GM23338 (cell line): Measurements from ENCODE around the gene KAZN. TPM values are rescaled to one million over a fixed set of nuclear protein-coding genes. Genes with fewer than 3 reads are reported as not detected.
"Not testable (repeated sequence)": the region's sequence is repeated elsewhere in the genome, so short reads cannot be mapped to it uniquely, and the experiment has no call there.

Source experiments
- ATAC-seq: fragments of 200-7000 bp; cut with Tn5 transposase; 3 replicates; pipeline ENCODE4 v1.9.1; 2020
- DNase-seq: peaks from one replicate; pipeline ENCODE4 v3.0.0-alpha.2; 2015; ENCODE audit warnings: low spot score
- H2AFZ ChIP-seq: fragments of 200-600 bp; sonication (generic); 2 replicates; pipeline ENCODE4 v1.8.0; 2016; ENCODE audit warnings: antibody characterized with exemption, mild to moderate bottlenecking, moderate library complexity
- H3F3A ChIP-seq: fragments of 200-600 bp; sonication (generic); replicated peaks from 2 replicates; pipeline ENCODE4 v1.8.0; 2017; ENCODE audit warnings: antibody characterized with exemption, mixed run types, low read depth
- H3K27ac ChIP-seq: fragments of 200-600 bp; sonication (generic); 2 replicates; pipeline ENCODE4 v1.6.1; 2016; ENCODE audit warnings: low read depth
- H3K27me3 ChIP-seq: fragments of 200-600 bp; sonication (generic); 2 replicates; pipeline ENCODE4 v1.8.0; 2016; ENCODE audit warnings: mild to moderate bottlenecking, mixed run types, moderate library complexity; ENCODE audit not compliant: insufficient read depth
- H3K36me3 ChIP-seq: fragments of 200-600 bp; sonication (generic); 2 replicates; pipeline ENCODE4 v1.8.0; 2016; ENCODE audit warnings: mild to moderate bottlenecking; ENCODE audit not compliant: insufficient read depth
- H3K4me1 ChIP-seq: fragments of 200-600 bp; sonication (generic); 2 replicates; pipeline ENCODE4 v1.8.0; 2016; ENCODE audit warnings: mild to moderate bottlenecking, moderate library complexity; ENCODE audit not compliant: insufficient read depth
- H3K4me2 ChIP-seq: fragments of 200-600 bp; sonication (generic); 2 replicates; pipeline ENCODE4 v1.7.1; 2017; ENCODE audit warnings: mixed run types
- H3K4me3 ChIP-seq: fragments of 200-600 bp; sonication (generic); 2 replicates; pipeline ENCODE4 v1.6.1; 2016; ENCODE audit warnings: mixed run types
- H3K79me2 ChIP-seq: fragments of 200-600 bp; sonication (generic); replicated peaks from 2 replicates; pipeline ENCODE4 v1.8.0; 2017; ENCODE audit warnings: mild to moderate bottlenecking; ENCODE audit not compliant: insufficient read depth
- H3K9me2 ChIP-seq: fragments of 200-600 bp; sonication (generic); 2 replicates; pipeline ENCODE4 v1.8.0; 2017; ENCODE audit not compliant: insufficient read depth
- H4K20me1 ChIP-seq: fragments of 200-600 bp; sonication (generic); replicated peaks from 2 replicates; pipeline ENCODE4 v1.8.0; 2017; ENCODE audit warnings: mild to moderate bottlenecking; ENCODE audit not compliant: insufficient read depth
- H3K27ac Mint-ChIP-seq: 2 replicates; pipeline ENCODE4 v1.8.0; 2020; ENCODE audit warnings: inconsistent platforms, mild to moderate bottlenecking, moderate library complexity, mixed read lengths
- H3K27me3 Mint-ChIP-seq: 3 replicates; pipeline ENCODE4 v1.8.0; 2022; ENCODE audit warnings: low read depth, mild to moderate bottlenecking, moderate library complexity, mixed read lengths, inconsistent platforms; ENCODE audit not compliant: insufficient read depth, poor library complexity
- H3K36me3 Mint-ChIP-seq: 3 replicates; pipeline ENCODE4 v1.8.0; 2021; ENCODE audit warnings: low read depth, mild to moderate bottlenecking, inconsistent platforms, moderate library complexity, mixed read lengths
- H3K4me1 Mint-ChIP-seq: 3 replicates; pipeline ENCODE4 v1.8.0; 2020; ENCODE audit warnings: mild to moderate bottlenecking, inconsistent platforms, mixed read lengths
- H3K4me3 Mint-ChIP-seq: 3 replicates; pipeline ENCODE4 v1.8.0; 2021; ENCODE audit warnings: moderate library complexity, mild to moderate bottlenecking, inconsistent platforms, mixed read lengths
- H3K9me3 Mint-ChIP-seq: 3 replicates; pipeline ENCODE4 v1.8.0; 2020; ENCODE audit warnings: moderate library complexity, mild to moderate bottlenecking, inconsistent platforms, mixed read lengths
- CREB1 ChIP-seq: fragments of 250-450 bp; sonication (Bioruptor Pico); IDR thresholded peaks from 2 replicates; pipeline ENCODE4 v1.5.0; 2020; ENCODE audit warnings: low read depth, mild to moderate bottlenecking, moderate library complexity
- EZH2 ChIP-seq: fragments of 200-600 bp; sonication (generic); IDR thresholded peaks from one replicate; pipeline ENCODE4 v1.8.0; 2017; ENCODE audit warnings: antibody characterized with exemption, mild to moderate bottlenecking, low read depth; ENCODE audit not compliant: unreplicated experiment
- EZH2phosphoT487 ChIP-seq: fragments of 200-600 bp; sonication (generic); IDR thresholded peaks from one replicate; pipeline ENCODE4 v1.8.1; 2018; ENCODE audit warnings: antibody characterized with exemption; ENCODE audit not compliant: unreplicated experiment
- JUNB ChIP-seq: IDR thresholded peaks from one replicate; pipeline ENCODE4 v1.6.1; 2016; ENCODE audit warnings: antibody characterized with exemption; ENCODE audit not compliant: unreplicated experiment
- NANOG ChIP-seq: IDR thresholded peaks from 2 replicates; pipeline ENCODE4 v1.6.1; 2016; ENCODE audit warnings: antibody characterized with exemption, borderline replicate concordance
- POLR2AphosphoS5 ChIP-seq: IDR thresholded peaks from 2 replicates; pipeline ENCODE4 v1.6.1; 2016; ENCODE audit warnings: antibody characterized with exemption, low read depth
- STAT1 ChIP-seq: IDR thresholded peaks from one replicate; pipeline ENCODE4 v1.6.1; 2016; ENCODE audit warnings: antibody characterized with exemption; ENCODE audit not compliant: unreplicated experiment
- ZNF114 ChIP-seq: fragments of 250-450 bp; sonication (Bioruptor Pico); IDR thresholded peaks from 2 replicates; pipeline ENCODE4 v1.5.0; 2020; ENCODE audit warnings: mild to moderate bottlenecking, moderate library complexity
- ZNF331 ChIP-seq: fragments of 250-450 bp; sonication (Bioruptor Pico); IDR thresholded peaks from 2 replicates; pipeline ENCODE4 v1.5.0; 2020; ENCODE audit warnings: low read depth, mild to moderate bottlenecking, moderate library complexity
- polyA plus RNA-seq: library from polyadenylated mRNA; unstranded; fragments of >200 nt; fragmentation: Nextera tagmentation; extraction: Ambion mirVana; gene quantifications from 2 replicates; pipeline ENCODE4 v1.2.1, GENCODE V29; 2016
- total RNA-seq: library from RNA; depleted of rRNA; stranded (reverse); fragments of >200 nt; shearing (Covaris generic); gene quantifications from 2 replicates; pipeline ENCODE4 v1.2.3, GENCODE V29; 2014
- TF ChIP-seq, protein P1 (sequence below), 2 experiments: fragments of 200-600 bp in 1 of 2; sonication (generic) in 1 of 2; conservative IDR thresholded peaks; 2 replicates each; pipeline versions ENCODE4 v1.5.1 to v1.6.1; 2016 to 2017; ENCODE audit warnings: antibody characterized with exemption in 2 of 2, low read depth in 2 of 2, mild to moderate bottlenecking in 2 of 2, moderate library complexity in 1 of 2
- TF ChIP-seq, protein P2 (sequence below): IDR thresholded peaks from one replicate; pipeline ENCODE4 v1.6.1; 2018; ENCODE audit warnings: antibody characterized with exemption; ENCODE audit not compliant: unreplicated experiment
- TF ChIP-seq, protein P3 (sequence below): IDR thresholded peaks from 2 replicates; pipeline ENCODE4 v1.6.1; 2016; ENCODE audit warnings: antibody characterized with exemption

The KAZN gene
- total and polyA plus RNA-seq, 2 experiments from 2014 or later, result 9.9 to 15.0 TPM

DNA sequence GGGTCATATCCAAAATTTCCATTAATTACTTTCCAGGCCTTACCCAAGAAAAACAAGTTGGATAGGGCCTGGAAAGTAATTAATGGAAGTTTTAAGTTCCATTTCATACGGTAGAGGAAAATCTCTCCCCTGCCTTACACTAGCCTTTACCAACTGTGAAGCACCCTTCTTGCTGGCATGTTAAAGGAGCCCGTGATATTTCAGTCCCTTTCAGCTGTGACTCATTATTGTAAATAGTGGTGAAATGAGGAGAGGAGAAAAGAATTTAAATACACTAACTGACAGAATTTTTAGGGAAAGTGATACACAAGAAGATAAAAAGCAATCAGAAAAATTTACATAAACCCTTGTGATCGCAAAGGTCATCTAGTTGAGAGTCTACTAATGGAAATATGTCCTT is 20.3 kb upstream of the KAZN start:
- Histone ChIP-seq H4K20me1 (no peaks in the 10 kb centered on the region), H3K4me1 (no peaks in the 10 kb centered on the region), H3K9me2 (0 out of 2 replicates have a peak, but pooled peaks cover 6% of the 10 kb centered on the region), H3K27ac (no peak overlapping the region), H3K79me2 (no peaks in the 10 kb centered on the region), H3K36me3 (no peaks in the 10 kb centered on the region), H3K4me3 (no peak overlapping the region), H2AFZ (no peak overlapping the region), H3K27me3 (no peaks in the 10 kb centered on the region), H3K4me2 (no peak overlapping the region), H3F3A (no peaks in the 10 kb centered on the region)
- DNase-seq (no peak), ATAC-seq (no peak)
- no peaks in the 10 kb centered on the region for H3K36me3 Mint-ChIP-seq
- peaks cover 2% of the 10 kb centered on the region for H3K27me3 Mint-ChIP-seq
- no peak overlapping the region for H3K27ac Mint-ChIP-seq
- TF ChIP-seq ZNF114 (CRISPR knock-in tag) (no peak), STAT1 (no peak), ZNF331 (CRISPR knock-in tag) (no peak), EZH2phosphoT487 (no peak), JUNB (no peak)
- peaks cover 6% of the 10 kb centered on the region; the same call in 2 of the 3 replicates for H3K9me3 Mint-ChIP-seq
- no peaks in the 10 kb centered on the region for H3K4me1 Mint-ChIP-seq
- H3K4me3 Mint-ChIP-seq, result no peak overlapping the region

DNA sequence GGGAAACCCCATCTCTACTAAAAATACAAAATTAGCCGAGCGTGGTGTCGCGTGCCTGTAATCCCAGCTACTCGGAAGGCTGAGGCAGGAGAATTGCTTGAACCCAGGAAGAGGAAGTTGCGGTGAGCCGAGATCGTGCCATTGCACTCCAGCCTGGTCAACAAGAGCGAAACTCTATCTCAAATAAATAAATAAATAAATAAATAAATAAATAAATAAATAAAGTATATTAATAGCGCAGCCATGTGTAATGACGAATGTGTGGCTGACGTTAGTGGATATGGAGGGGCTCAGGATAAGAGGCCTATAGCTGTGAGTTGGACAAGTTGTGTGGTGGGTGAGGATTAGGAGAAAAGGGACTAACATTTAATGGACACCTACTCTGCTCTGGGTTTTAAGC is 18.2 kb upstream of the KAZN start:
- H3K79me2 ChIP-seq, DNase-seq, H2AFZ ChIP-seq, H3K4me1 Mint-ChIP-seq, H3K9me3 Mint-ChIP-seq, H3K27ac Mint-ChIP-seq, H3K9me2 ChIP-seq, H4K20me1 ChIP-seq, H3K4me3 Mint-ChIP-seq, H3K36me3 Mint-ChIP-seq, H3K27me3 Mint-ChIP-seq, H3K27me3 ChIP-seq, H3K4me1 ChIP-seq, H3K27ac ChIP-seq, H3K4me2 ChIP-seq, ATAC-seq, H3K4me3 ChIP-seq, H3F3A ChIP-seq, H3K36me3 ChIP-seq: not testable (repeated sequence)

DNA sequence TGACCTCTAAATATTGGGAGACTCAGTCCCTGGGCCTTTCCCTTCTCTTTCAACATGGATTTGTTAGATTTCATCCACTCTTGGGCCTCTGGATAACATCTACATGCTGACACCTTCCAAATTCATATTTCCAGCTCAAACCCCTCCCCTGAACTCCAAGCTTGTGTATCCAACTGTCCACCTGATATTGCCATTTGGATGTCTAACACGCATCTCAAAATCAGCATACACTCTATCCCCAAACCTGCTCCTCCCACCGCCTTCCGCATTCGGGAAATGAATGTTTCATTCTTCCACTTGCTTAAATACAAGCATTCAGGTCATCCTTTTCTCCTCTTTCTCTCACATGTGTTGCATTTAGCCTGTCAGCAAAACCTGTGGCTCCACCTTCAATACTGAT is 17.5 kb upstream of the KAZN start:
- Mint-ChIP-seq H3K27ac (no peak overlapping the region), H3K27me3 (peaks cover 6% of the 10 kb centered on the region), H3K9me3 (peaks cover 3% of the 10 kb centered on the region; the same call in 2 of the 3 replicates), H3K36me3 (no peaks in the 10 kb centered on the region), H3K4me1 (no peaks in the 10 kb centered on the region), H3K4me3 (no peak overlapping the region)
- no peak overlapping the region for H3K4me2 ChIP-seq
- H3K36me3 ChIP-seq, result no peaks in the 10 kb centered on the region
- no peak overlapping the region for H3K4me3 ChIP-seq
- ATAC-seq, result no peak
- no peaks in the 10 kb centered on the region for H3K4me1 ChIP-seq
- no peaks in the 10 kb centered on the region for H3K79me2 ChIP-seq
- peaks cover 3% of the 10 kb centered on the region; the same call in 1 of the 2 replicates for H3K27me3 ChIP-seq
- DNase-seq, result no peak
- no peaks in the 10 kb centered on the region for H4K20me1 ChIP-seq
- H3F3A ChIP-seq, result no peaks in the 10 kb centered on the region
- H3K27ac ChIP-seq, result no peak overlapping the region
- no peaks in the 10 kb centered on the region; the same call in 1 of the 2 replicates for H3K9me2 ChIP-seq
- no peak overlapping the region for H2AFZ ChIP-seq
- TF ChIP-seq, protein P1, sequence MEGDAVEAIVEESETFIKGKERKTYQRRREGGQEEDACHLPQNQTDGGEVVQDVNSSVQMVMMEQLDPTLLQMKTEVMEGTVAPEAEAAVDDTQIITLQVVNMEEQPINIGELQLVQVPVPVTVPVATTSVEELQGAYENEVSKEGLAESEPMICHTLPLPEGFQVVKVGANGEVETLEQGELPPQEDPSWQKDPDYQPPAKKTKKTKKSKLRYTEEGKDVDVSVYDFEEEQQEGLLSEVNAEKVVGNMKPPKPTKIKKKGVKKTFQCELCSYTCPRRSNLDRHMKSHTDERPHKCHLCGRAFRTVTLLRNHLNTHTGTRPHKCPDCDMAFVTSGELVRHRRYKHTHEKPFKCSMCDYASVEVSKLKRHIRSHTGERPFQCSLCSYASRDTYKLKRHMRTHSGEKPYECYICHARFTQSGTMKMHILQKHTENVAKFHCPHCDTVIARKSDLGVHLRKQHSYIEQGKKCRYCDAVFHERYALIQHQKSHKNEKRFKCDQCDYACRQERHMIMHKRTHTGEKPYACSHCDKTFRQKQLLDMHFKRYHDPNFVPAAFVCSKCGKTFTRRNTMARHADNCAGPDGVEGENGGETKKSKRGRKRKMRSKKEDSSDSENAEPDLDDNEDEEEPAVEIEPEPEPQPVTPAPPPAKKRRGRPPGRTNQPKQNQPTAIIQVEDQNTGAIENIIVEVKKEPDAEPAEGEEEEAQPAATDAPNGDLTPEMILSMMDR (conservative IDR thresholded peaks at IDR 0.05; ENCODE audit: low read depth in 2 of 2), result no peak
- TF ChIP-seq JUNB, result no peak
- no peak for TF ChIP-seq EZH2
- TF ChIP-seq STAT1, result no peak
- no peak for TF ChIP-seq NANOG
- no peak for TF ChIP-seq ZNF331 (CRISPR knock-in tag)
- TF ChIP-seq, protein P2, sequence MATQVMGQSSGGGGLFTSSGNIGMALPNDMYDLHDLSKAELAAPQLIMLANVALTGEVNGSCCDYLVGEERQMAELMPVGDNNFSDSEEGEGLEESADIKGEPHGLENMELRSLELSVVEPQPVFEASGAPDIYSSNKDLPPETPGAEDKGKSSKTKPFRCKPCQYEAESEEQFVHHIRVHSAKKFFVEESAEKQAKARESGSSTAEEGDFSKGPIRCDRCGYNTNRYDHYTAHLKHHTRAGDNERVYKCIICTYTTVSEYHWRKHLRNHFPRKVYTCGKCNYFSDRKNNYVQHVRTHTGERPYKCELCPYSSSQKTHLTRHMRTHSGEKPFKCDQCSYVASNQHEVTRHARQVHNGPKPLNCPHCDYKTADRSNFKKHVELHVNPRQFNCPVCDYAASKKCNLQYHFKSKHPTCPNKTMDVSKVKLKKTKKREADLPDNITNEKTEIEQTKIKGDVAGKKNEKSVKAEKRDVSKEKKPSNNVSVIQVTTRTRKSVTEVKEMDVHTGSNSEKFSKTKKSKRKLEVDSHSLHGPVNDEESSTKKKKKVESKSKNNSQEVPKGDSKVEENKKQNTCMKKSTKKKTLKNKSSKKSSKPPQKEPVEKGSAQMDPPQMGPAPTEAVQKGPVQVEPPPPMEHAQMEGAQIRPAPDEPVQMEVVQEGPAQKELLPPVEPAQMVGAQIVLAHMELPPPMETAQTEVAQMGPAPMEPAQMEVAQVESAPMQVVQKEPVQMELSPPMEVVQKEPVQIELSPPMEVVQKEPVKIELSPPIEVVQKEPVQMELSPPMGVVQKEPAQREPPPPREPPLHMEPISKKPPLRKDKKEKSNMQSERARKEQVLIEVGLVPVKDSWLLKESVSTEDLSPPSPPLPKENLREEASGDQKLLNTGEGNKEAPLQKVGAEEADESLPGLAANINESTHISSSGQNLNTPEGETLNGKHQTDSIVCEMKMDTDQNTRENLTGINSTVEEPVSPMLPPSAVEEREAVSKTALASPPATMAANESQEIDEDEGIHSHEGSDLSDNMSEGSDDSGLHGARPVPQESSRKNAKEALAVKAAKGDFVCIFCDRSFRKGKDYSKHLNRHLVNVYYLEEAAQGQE, result no peak
- TF ChIP-seq CREB1, result no peak
- TF ChIP-seq POLR2AphosphoS5, result no peak
- TF ChIP-seq, protein P3, sequence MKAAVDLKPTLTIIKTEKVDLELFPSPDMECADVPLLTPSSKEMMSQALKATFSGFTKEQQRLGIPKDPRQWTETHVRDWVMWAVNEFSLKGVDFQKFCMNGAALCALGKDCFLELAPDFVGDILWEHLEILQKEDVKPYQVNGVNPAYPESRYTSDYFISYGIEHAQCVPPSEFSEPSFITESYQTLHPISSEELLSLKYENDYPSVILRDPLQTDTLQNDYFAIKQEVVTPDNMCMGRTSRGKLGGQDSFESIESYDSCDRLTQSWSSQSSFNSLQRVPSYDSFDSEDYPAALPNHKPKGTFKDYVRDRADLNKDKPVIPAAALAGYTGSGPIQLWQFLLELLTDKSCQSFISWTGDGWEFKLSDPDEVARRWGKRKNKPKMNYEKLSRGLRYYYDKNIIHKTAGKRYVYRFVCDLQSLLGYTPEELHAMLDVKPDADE, result no peak
